Stimulated activated CD4-positive, alpha-beta T cell treated with anti-CD3 and anti-CD28 coated beads, Interleukin-1b, Interleukin-23, amount 100 ng/mL, for 4 hours (primary cell): ENCODE measurements around the gene HNRNPA0.
A peak's percentile ranks its signal among the peaks of the same experiment; 100 is the strongest.

ENCODE experiments used
- DNase-seq, 2 donors: peaks; one replicate each; pipeline ENCODE4 v3.0.0-alpha.2; 2020; ENCODE audit warnings: low read depth in 2 of 2

Gene HNRNPA0

GRCh38 chr5:137754961-137755762 is 999 bp upstream of the HNRNPA0 start:
- no peak for DNase-seq

- no peak for DNase-seq
Observed at GRCh38 chr5:137753691-137754187, 424 bp downstream of the HNRNPA0 start.

GRCh38 chr5:137752905-137753690 is 1.1 kb downstream of the HNRNPA0 start:
- peak in 1 of 2 donors; percentile 30 for DNase-seq

GRCh38 chr5:137751869-137752491 is 2.2 kb downstream of the HNRNPA0 start:
- DNase-seq, result no peak

- DNase-seq, result no peak
Observed at GRCh38 chr5:137750436-137750835, 3.7 kb downstream of the HNRNPA0 start.

GRCh38 chr5:137747848-137748247 is 6.3 kb downstream of the HNRNPA0 start:
- no peak for DNase-seq

GRCh38 chr5:137743031-137743640 is 11.0 kb downstream of the HNRNPA0 start:
- DNase-seq, result peak; percentile 3 to 50

- no peak for DNase-seq
Observed at GRCh38 chr5:137741718-137742117, 12.4 kb downstream of the HNRNPA0 start.

GRCh38 chr5:137739737-137740136 is 14.4 kb downstream of the HNRNPA0 start:
- DNase-seq, result no peak

GRCh38 chr5:137738947-137739346 is 15.2 kb downstream of the HNRNPA0 start:
- no peak for DNase-seq

- peak in 1 of 2 donors; percentile 1 for DNase-seq
Observed at GRCh38 chr5:137737349-137738131, 16.6 kb downstream of the HNRNPA0 start.

GRCh38 chr5:137736496-137736895 is 17.7 kb downstream of the HNRNPA0 start:
- DNase-seq, result no peak

GRCh38 chr5:137735555-137736284 is 18.4 kb downstream of the HNRNPA0 start, which contains the start of gene KLHL3:
TSS of gene KLHL3 (minus strand) at chr5:137736089. CDS start at chr5:137735646, 443 bp downstream.
- DNase-seq, result peak in 1 of 2 donors; percentile 3

GRCh38 chr5:137734962-137735554 is 19.1 kb downstream of the HNRNPA0 start:
- DNase-seq, result no peak

GRCh38 chr5:137734331-137734730 is 19.8 kb downstream of the HNRNPA0 start:
- no peak for DNase-seq

- no peak for DNase-seq
Observed at GRCh38 chr5:137733922-137734321, 20.2 kb downstream of the HNRNPA0 start.

GRCh38 chr5:137733006-137733405 is 21.2 kb downstream of the HNRNPA0 start:
- no peak for DNase-seq

- DNase-seq, result no peak
Observed at GRCh38 chr5:137731176-137731575, 23.0 kb downstream of the HNRNPA0 start.

- no peak for DNase-seq
Observed at GRCh38 chr5:137730336-137730735, 23.8 kb downstream of the HNRNPA0 start.

GRCh38 chr5:137728048-137728447 is 26.1 kb downstream of the HNRNPA0 start:
- no peak for DNase-seq
